Cerebellar nuclear complex (tissue), 1 donor: Measurements from ENCODE around the gene CEMIP.

Experiments
- DNase-seq, 2 experiments: peaks; one replicate each; lab custom pipeline; 2025; lab: John Stamatoyannopoulos, UW

The CEMIP gene

GRCh38 chr15:80891006-80891405 lies 111.8 kb downstream of the CEMIP start:
- DNase-seq, result no peak

- DNase-seq, result no peak
These were observed 113.2 kb downstream of the CEMIP start for GRCh38 chr15:80892414-80892813.

GRCh38 chr15:80893777-80894176 lies 114.6 kb downstream of the CEMIP start:
- no peak for DNase-seq

- DNase-seq, result no peak
These were observed 115.9 kb downstream of the CEMIP start for GRCh38 chr15:80895091-80895490.

- no peak for DNase-seq
These were observed 116.8 kb downstream of the CEMIP start for GRCh38 chr15:80895965-80896364.

- no peak for DNase-seq
These were observed 118.9 kb downstream of the CEMIP start for GRCh38 chr15:80898040-80898439.

- no peak for DNase-seq
These were observed 123.2 kb downstream of the CEMIP start for GRCh38 chr15:80902298-80902801.

GRCh38 chr15:80904998-80905397 lies 125.8 kb downstream of the CEMIP start:
- DNase-seq, result no peak

- no peak for DNase-seq
These were observed 127.1 kb downstream of the CEMIP start for GRCh38 chr15:80906159-80906766.

- no peak for DNase-seq
These were observed 132.7 kb downstream of the CEMIP start for GRCh38 chr15:80911821-80912220.

GRCh38 chr15:80912673-80913072 lies 133.5 kb downstream of the CEMIP start:
- DNase-seq, result no peak

- DNase-seq, result no peak
These were observed 134.4 kb downstream of the CEMIP start for GRCh38 chr15:80913541-80913940.

GRCh38 chr15:80915472-80915871 lies 136.3 kb downstream of the CEMIP start:
- DNase-seq, result no peak

GRCh38 chr15:80916056-80916455 lies 136.9 kb downstream of the CEMIP start:
- DNase-seq, result no peak

- no peak for DNase-seq
These were observed 139.1 kb downstream of the CEMIP start for GRCh38 chr15:80918196-80918783.

- no peak for DNase-seq
These were observed 141.1 kb downstream of the CEMIP start for GRCh38 chr15:80920271-80920699.

GRCh38 chr15:80921736-80922410 lies 142.7 kb downstream of the CEMIP start:
- no peak for DNase-seq

- DNase-seq, result no peak
These were observed 144.5 kb downstream of the CEMIP start for GRCh38 chr15:80923668-80924067.

GRCh38 chr15:80924278-80924677 lies 145.1 kb downstream of the CEMIP start:
- no peak for DNase-seq

- DNase-seq, result peak; percentile 9 to 72
These were observed 146.5 kb downstream of the CEMIP start for GRCh38 chr15:80925597-80926059.

- no peak for DNase-seq
These were observed 147.0 kb downstream of the CEMIP start for GRCh38 chr15:80926126-80926525.

- no peak for DNase-seq
These were observed 150.1 kb downstream of the CEMIP start for GRCh38 chr15:80929225-80929624.

- DNase-seq, result no peak
These were observed 150.5 kb downstream of the CEMIP start for GRCh38 chr15:80929689-80930088.
